GM21390 (cell line): ENCODE data around the gene EVC2.

Experiments
- ATAC-seq: cut with Tn5 transposase; IDR thresholded peaks from one replicate; pipeline ENCODE4 v1.9.1; 2021; ENCODE audit not compliant: unreplicated experiment

The EVC2 gene

DNA sequence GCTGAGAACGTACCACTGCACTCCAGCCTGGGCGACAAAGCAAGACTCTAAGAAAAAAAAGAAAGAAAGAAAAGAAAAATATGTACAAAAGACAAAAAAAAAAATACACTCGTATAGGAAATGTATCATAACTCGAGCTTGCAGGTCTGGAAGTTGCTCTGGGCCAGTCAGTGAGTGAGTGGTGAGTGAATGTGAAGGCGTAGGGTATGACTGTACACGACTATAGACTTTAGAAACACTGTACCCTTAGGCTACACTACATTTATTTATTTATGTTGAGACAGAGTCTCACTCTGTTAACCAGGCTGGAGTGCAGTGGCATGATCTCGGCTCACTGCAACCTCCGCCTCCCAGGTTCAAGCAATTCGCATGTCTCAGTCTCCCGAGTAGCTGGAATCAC, 29.4 kb downstream of the EVC2 start:
- ATAC-seq: no peak

DNA sequence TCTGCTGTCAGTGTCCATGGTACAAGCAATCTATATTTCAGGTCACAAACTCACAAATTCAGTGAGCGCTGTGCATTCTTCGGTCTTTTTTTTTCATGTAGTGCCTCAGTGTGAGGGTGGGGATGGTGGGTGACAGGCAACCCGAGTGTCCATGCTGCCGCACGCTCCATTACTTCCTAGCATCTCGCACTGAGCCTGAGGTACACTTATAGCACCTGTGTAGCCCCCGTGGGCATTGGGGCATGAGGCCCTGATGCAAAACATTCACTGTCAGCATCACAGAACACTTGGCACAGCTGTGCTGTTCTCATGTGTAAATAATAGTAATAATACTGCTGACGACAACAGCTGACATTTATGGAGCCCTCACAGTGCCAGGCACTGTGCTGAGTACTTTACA, 31.6 kb downstream of the EVC2 start:
- ATAC-seq: no peak

DNA sequence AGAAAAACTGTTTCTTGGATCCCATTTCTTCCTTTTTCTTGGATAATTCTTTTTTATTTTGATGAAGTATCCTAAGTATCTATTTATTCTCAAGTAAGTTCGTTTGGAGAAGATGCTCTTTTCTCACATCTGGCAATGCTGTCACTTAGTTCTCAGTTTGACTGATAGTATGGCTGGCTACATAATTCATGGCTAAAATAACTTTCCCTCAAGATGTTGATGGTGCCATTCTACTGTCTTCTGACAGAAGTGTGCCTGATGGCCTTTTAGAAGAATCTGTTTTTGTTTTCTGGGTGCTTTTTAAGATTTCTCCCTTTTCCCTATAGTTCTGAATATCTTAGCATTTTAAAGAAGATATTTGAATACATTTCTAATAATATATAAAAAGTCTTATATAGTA, 41.6 kb downstream of the EVC2 start:
- no peak for ATAC-seq

DNA sequence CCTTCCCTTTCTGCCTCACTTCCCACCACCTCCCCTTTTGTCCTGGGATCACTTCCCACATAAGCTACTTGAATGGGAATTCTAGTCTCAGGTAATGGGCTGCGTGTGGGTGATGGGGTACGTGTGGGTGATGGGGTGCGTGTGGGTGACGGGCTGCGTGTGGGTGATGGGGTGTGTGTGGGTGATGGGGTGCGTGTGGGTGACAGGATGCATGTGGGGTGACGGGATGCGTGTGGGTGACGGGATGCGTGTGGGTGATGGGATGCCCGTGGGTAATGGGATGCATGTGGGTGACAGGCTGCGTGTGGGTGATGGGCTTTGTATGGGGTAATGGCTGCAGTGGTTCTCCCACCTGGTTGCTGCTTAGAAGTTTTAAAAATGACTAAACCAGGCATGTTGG, 43.6 kb downstream of the EVC2 start:
- no peak for ATAC-seq

DNA sequence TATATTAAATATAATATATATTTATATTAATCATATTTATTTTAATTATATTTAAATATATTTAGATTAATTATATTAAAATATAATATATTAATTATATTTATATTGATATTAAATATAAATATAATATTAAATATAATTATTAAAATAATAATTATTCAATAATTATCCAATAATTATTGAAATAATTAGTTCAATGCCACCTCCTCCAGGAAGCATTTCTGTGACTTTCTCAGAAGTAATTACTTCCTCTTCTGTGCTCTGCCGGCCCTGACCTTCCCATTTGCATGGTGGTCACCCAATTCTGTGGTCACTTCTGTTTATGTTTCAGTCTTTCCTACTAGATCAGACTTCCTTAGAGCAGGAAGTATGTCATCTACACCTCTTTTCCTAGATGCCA, 45.8 kb downstream of the EVC2 start:
- no peak for ATAC-seq

DNA sequence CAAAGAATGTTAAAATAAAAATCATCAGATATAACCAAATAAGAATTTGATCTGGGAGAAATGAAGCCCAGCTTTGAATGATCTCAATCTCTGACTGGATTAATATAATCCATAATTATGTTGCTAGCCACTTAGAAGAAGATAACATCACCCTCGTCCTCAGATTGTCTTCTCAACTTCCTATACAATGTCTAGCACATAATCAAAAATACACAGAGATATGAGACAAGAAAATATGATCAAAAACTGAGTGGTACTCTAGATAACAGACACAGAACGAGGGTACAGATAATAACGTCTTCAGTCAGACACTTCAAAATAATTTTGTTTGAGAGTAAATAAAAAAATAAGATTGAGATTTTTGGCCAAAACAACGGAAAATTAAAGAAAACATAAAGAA, 47.1 kb downstream of the EVC2 start:
- no peak for ATAC-seq

DNA sequence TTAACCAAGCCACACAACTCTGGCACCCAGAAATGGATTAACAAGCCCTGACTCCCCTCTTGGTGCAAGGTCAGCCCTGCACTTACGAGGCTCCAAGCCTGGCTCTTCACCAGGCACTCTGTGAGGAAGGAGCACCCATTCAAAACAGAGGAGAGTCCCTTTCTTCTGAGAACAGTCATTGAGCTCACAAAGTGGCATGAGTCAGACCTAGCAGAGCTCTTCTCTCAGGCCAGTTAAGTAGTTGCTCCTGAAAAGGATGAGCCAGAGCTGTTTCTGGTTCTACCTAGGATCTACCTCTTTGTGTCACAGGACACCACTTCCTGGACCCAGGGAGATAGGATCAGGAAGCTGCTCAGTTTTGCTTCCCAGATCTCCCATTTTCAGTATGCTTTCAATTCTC, 48.2 kb downstream of the EVC2 start:
- no peak for ATAC-seq

DNA sequence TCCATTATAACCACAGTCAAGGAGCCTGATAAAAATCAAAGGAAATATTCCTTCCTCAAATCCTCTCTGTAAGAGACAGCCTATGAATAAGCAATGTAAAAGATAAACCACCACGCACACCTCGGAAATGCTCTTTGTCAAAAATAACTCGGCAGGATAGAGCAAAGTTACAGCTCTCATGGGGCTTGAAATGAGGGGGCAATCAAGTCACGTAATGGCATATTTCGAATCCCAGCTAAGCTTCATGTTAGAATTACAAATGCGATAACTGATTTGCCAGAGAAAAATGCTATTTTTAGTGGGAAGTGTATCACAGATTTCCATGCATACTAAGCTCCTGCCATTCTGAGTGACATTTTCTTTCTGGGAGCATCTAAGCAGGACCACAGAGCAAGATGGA, 49.4 kb downstream of the EVC2 start:
- no peak for ATAC-seq

DNA sequence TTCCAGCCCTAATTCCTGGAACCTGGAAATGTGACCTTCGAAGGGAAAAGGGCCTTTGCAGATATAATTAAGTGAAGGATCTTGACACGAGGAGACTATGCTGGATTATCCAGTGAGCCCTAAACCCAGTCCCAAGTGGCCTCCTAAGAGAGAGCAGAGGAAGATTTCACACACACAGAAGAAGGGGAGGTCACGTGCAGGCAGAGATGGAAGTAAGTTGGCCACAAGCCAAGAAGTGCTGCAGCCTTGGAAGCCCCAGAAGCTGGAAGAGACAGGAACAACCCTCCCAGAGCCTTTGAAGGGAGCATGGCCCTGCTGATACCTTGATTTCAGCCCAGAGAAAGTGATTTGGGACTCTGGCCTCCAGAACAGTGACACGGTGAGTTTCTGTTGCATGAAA, 51.9 kb downstream of the EVC2 start:
- ATAC-seq: no peak

DNA sequence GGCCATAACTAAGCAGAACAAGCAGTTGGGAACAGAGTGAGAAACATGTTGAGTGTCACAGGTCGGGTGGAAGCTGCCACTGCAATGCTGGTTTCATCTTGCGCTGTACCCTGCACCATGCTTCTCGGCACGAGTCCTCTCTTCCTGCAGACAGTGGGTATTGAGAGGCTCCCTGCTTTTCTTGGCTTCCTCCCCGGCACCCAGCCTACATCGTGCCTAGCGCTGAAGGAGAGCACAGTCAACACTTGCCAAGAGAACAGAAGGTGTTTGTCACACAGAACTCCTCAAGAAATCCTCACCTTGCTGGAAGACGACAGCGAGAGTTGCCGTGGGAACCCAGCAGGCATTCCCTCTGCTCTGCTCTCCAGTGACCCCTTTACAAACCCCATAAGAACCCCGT, 53.6 kb downstream of the EVC2 start:
- no peak for ATAC-seq

DNA sequence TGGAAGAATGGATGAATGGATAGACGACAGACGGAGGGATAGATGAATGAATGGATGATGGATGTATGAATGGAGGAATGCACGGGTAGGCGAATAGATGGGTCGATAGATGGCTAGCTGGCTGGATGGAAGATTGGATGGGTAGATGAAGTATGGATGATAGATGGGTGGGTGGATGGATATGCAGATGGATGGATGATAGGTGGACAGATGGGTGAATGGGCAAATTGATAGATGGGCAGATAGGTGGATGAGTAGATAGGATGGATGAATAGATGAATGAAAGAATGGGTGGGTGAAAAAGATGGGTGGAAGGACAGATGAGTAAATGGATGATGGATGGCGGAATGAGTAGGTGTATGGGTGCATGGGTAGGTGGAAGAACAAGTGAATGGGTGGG, 57.3 kb downstream of the EVC2 start:
- no peak for ATAC-seq

DNA sequence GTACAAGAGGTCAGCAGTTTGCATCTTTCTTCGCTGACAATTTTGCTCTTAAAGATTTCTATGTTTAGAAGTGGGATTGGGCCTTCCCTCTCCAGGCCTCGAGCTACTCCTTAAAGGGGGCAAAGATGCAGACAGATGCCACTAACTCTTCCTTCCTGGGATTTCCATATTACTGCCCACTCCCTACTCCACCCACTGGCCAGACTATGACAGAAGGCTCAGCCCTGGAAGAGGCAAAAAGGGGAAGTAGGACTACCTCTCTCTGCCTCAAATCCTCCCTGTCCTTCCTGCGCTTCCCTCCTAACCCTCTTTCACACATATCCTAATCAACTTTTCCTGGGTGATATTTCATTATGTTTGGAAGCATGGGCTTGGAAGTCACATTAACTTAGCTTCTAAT, 58.3 kb downstream of the EVC2 start:
- ATAC-seq: no peak

DNA sequence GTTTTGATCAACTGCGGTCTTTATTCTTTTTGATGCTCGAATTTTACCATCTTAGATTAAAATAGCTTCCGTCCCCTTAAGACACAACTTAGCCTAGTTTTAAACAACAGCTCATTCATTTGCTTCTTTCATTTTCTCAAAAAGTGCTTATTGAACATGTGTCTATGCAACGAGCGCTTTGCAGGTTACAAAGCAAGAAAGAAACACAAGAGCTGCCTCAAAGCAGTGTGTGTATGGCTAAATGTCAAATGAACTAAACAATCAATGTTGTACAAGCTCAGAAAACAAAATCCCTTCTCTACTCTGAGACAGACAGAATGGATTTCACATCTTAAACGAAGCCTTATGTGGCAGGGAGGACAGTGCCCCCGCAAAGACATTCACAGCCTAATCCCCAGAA, 61.0 kb downstream of the EVC2 start:
- ATAC-seq: no peak

DNA sequence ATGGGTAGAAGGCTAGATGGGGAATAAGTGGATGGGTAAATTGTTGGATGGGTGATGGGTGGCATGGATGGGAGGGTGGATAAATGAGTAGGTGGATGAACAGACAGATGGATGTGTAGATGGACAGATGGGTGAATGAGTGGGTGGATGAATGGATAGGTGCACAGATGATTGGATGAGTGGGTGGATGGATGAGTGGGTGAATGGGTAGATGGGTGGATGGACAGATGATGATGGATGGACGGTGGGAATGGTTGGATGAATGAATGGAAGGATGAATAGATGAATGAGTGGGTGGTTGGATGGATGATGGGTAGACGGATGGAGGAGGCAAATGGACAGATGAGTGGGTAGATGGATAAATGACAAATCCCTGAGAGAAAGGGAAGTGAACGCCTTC, 68.3 kb downstream of the EVC2 start:
- no peak for ATAC-seq

DNA sequence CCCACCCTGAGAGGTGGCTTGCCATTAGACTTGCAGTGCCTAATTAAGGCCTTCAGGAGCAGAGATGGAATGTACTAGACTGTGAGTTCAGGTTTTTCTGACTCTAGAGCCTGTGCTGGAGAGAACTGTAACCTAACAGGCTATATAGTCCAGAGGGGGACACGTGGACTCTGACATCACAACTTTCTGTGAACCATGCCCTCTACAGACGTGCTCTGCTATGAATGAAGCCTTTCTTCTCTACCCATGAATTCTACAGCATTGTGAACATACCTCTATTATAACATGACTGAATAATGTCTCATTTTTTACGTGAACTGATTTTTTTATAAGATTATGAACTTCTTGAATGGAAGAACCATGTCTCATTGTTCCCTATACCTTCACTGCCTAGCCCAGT, 68.8 kb downstream of the EVC2 start:
- no peak for ATAC-seq

DNA sequence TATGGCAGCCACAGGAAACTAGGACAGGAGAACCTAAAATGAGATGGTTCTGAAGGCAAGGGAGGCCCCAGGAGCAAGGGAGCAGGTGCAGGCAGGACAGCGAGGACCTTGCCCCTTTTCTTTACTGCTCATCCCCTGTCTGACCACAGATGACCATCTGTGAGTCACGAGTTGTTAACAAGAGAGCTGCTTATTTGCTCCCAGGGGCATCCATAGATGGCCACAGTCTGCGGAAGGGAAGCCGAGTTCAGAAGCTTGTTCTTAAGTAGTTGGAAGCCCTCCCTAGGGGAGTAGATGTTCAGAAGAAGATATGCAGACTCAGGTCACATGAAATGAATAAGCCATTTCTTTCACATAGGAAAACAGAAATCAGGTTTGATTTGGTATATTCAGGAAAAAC, 69.4 kb downstream of the EVC2 start:
- no peak for ATAC-seq

DNA sequence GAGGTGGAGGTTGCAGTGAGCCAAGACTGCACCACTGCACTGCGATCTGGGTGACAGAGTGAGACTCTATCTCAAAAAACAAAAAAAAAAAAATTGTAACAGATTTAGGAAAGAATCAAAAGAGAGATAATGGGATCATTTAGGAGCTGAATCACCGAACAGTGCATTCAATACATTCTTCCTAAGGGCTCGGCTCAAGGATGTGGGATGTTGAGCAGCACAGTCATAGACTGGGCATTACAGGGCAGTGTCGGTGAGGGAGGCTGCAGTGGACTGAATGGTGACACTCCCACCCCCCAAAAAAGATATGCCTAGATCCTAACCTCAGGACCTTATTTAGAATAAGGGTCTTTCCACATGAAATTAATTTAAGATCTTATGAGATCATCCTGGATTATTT, 70.0 kb downstream of the EVC2 start:
- ATAC-seq: no peak

DNA sequence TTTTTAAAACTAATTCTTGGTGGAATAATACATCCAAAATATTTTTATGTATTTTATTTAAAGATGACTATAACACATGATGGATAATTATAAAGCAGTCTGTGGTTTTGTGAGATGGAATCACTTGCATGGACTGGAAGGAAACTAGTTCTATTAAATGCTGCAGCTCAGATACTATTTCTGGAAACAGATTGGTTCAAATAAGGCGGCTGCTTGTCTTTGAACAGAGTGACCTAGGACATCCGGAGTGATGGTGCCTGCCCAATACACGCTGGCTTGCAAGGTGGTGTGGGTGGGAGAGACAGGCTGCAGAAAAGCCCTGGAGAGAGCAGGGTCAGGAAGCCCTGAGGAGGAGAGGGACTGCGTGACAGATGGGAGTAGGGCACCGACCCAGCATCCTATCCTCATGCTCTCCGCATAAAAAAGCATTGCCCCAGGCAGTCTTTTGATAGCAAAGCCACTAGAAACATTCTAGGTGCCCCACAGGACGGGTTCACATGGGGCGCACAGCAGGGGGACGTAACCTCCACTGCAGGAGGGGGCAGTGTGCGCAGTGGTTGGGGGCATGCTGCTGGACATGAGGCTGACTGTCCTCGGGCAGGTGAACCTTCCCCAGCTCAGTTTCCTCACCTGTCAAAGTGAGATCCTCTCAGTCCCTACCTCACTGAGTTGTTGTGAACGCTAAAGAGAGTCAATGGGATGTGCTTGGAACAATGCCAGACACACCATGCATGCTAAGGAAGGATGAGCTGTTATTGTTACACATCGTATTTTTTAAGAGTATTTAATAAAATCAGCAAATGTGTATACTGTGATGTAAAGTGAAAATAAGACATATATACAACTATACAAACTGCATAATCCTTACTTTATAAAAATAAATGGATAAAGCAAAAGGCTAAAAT, 71.3 kb downstream of the EVC2 start:
- no peak for ATAC-seq

DNA sequence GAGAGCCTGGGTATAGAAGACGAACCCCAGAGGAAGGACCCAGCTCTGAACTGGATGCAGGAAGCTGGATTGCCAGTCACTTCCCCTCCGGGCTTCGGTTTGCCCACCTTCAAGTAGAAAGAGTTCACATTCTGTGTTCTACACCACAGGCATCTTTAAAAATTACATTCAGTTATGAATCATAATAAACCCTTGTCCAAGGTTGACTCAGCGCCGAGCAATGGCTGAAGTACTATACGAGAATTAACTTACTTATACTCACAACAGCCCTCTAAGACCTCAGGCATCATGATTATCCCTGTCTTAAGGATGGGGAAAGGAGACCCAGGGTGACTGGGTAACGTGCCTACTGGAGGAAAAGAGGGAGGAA, 72.5 kb downstream of the EVC2 start:
- no peak for ATAC-seq

DNA sequence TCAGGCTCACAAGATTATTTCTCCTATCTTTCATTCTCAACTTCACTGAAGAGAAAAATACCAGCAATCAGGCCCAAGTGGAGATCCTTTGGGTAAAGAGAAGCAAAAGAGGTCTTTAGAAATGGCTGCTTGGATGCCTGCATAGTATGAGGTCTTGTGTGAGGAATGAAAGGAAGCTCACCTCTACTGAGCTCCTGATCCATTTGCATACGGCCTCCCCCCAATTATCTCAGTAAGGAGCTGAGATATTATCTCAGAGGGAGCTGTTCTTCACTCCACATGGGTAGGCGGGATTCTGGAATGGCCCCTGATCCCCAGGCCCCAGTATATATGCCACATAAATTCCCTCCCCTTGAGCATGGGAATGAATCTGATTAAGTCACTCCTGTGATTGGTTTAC, 75.8 kb downstream of the EVC2 start:
- no peak for ATAC-seq

DNA sequence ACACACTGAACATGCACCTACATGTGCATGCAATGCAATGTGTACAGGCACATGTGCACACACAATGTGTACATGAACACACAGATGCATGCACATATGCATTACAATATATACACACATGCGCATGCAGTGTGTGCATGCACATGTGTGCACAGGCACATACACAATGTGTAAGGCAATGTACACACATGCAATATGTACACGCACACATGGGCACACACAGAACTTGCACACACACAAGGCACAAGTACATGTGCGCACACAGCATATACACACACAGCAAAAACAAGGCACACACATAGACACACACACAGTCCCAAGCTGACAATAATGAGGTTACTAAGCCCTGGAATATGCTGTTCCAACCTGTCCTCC, 76.3 kb downstream of the EVC2 start:
- ATAC-seq: no peak

DNA sequence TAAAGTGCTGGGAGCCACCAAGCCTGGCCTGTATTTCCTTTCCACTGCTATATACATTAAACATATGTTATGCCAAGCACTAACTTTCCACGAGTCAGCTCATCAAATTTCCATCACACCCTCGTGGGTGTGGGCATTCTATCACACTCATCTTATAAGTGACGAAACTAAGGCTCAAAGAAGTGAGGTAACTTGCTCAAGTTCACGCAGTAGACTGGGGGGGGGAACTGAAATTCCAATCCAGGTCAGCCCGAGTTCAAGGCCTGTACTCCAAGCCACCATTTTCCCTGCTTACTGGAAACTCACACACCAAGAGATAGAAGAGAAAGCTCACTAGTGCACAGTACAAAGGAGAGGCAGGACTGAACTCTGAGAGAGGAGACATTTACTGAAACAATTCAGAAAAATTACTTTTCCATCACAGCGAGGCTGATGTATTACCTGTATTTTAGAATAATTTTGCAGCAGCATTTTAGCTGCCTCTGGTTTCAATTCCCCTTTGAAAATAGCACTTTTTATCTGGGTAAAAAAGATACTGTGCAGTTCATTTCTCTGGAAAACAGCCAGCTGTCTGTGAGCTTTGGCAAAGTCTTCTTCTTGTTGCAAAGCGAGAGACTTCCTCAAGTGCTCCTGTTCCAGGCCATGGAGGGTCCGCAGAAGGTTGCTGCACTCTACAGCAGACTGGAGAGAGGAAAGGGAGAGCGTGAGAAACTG, 76.8 kb downstream of the EVC2 start:
- ATAC-seq: no peak

DNA sequence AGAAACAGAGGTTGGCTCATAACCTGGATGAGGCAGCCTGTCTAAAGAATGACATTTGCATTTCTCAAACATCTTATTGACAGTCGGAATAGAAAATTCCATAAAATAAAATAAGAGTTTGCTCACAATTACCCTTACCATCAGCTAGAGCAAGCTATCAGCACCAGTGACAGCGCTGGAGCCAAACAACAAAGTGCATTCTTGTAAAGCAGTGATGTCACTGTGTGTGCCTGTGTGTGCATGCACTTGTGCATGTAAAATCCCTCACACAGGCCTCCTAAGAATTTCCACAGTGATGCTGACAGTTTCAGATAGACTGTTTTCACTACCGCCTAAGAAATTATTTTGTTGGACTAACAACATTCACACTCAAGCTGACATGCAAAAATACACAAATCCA, 77.6 kb downstream of the EVC2 start:
- ATAC-seq: no peak
